HFFc6 (cell line): Measurements from ENCODE around the gene UTP14C. TPM values are rescaled to one million over a fixed set of nuclear protein-coding genes. Genes with fewer than 3 reads are reported as not detected.

Experiments
- DNase-seq: peaks from one replicate; pipeline ENCODE4 v3.0.0-alpha.2; 2018
- H3K27ac Mint-ChIP-seq: 2 replicates; pipeline ENCODE4 v1.8.0; 2020; ENCODE audit warnings: mild to moderate bottlenecking, mixed read lengths
- H3K27me3 Mint-ChIP-seq: 2 replicates; pipeline ENCODE4 v1.8.0; 2021; ENCODE audit warnings: mild to moderate bottlenecking, moderate library complexity, mixed read lengths; ENCODE audit not compliant: insufficient read depth
- H3K36me3 Mint-ChIP-seq: 2 replicates; pipeline ENCODE4 v1.8.0; 2021; ENCODE audit warnings: low read depth, mixed read lengths
- H3K4me1 Mint-ChIP-seq: 2 replicates; pipeline ENCODE4 v1.8.0; 2020; ENCODE audit warnings: low read depth, mixed read lengths
- H3K4me3 Mint-ChIP-seq: 2 replicates; pipeline ENCODE4 v1.8.0; 2020; ENCODE audit warnings: mild to moderate bottlenecking, moderate library complexity, mixed read lengths
- H3K9me3 Mint-ChIP-seq: 2 replicates; pipeline ENCODE4 v1.8.0; 2020; ENCODE audit warnings: mild to moderate bottlenecking, mixed read lengths
- CTCF ChIP-seq: fragments of 200-600 bp; sonication (generic); IDR thresholded peaks from 2 replicates; pipeline ENCODE4 v1.5.0; 2021; ENCODE audit warnings: antibody characterized with exemption, mild to moderate bottlenecking
- total RNA-seq, 6 experiments: library from RNA; stranded (reverse); fragmentation: NEBNext Ultra II Directional; extraction: Animal tissue kit (Norgen Biotek cat#: 25700); gene quantifications; 2 replicates in 1 of 6; 3 replicates in 5 of 6; pipeline ENCODE4 v1.2.3, GENCODE V29; 2021

UTP14C gene
- total RNA-seq, 6 experiments from 2014 or later, result 14.9 to 20.3 (median 17.5) TPM

GRCh38 chr13:51995677-51996551 is 28.6 kb upstream of the UTP14C start:
- Mint-ChIP-seq H3K27ac (no peak overlapping the region), H3K9me3 (no peaks in the 10 kb centered on the region), H3K27me3 (peaks cover 43% of the 10 kb centered on the region), H3K36me3 (no peaks in the 10 kb centered on the region), H3K4me3 (no peak overlapping the region), H3K4me1 (no peaks in the 10 kb centered on the region)
- no peak for TF ChIP-seq CTCF
- no peak for DNase-seq

- no peaks in the 10 kb centered on the region for H3K36me3 Mint-ChIP-seq
- peaks cover 39% of the 10 kb centered on the region for H3K27me3 Mint-ChIP-seq
- no peaks in the 10 kb centered on the region for H3K9me3 Mint-ChIP-seq
- no peaks in the 10 kb centered on the region for H3K4me1 Mint-ChIP-seq
- no peak overlapping the region for H3K27ac Mint-ChIP-seq
- DNase-seq, result no peak
- H3K4me3 Mint-ChIP-seq, result no peak overlapping the region
- no peak for TF ChIP-seq CTCF
These were observed 27.9 kb upstream of the UTP14C start for GRCh38 chr13:51996641-51997040.

- no peak overlapping the region for H3K4me3 Mint-ChIP-seq
- H3K9me3 Mint-ChIP-seq, result no peaks in the 10 kb centered on the region
- DNase-seq, result no peak
- no peaks in the 10 kb centered on the region for H3K4me1 Mint-ChIP-seq
- H3K27me3 Mint-ChIP-seq, result peaks cover 39% of the 10 kb centered on the region
- no peak overlapping the region for H3K27ac Mint-ChIP-seq
- H3K36me3 Mint-ChIP-seq, result no peaks in the 10 kb centered on the region
- TF ChIP-seq CTCF, result no peak
These were observed 27.3 kb upstream of the UTP14C start for GRCh38 chr13:51997186-51997585.

- no peak overlapping the region for H3K27ac Mint-ChIP-seq
- no peaks in the 10 kb centered on the region for H3K9me3 Mint-ChIP-seq
- H3K36me3 Mint-ChIP-seq, result no peaks in the 10 kb centered on the region
- no peak for DNase-seq
- H3K4me1 Mint-ChIP-seq, result no peaks in the 10 kb centered on the region
- H3K27me3 Mint-ChIP-seq, result peaks cover 39% of the 10 kb centered on the region
- no peak overlapping the region for H3K4me3 Mint-ChIP-seq
- TF ChIP-seq CTCF, result no peak
These were observed 26.7 kb upstream of the UTP14C start for GRCh38 chr13:51997641-51998330.

GRCh38 chr13:51998723-51999509 is 25.6 kb upstream of the UTP14C start:
- Mint-ChIP-seq H3K4me3 (no peak overlapping the region), H3K27ac (no peak overlapping the region), H3K9me3 (no peaks in the 10 kb centered on the region), H3K27me3 (peaks cover 36% of the 10 kb centered on the region), H3K36me3 (no peaks in the 10 kb centered on the region), H3K4me1 (no peaks in the 10 kb centered on the region)
- no peak for TF ChIP-seq CTCF
- no peak for DNase-seq
